C4-2B (cell line): ENCODE measurements around the gene CLTCL1.

Experiments
- H3K27ac ChIP-seq: fragments of 450-650 bp; 2 replicates; pipeline ENCODE4 v1.5.1; 2017
- CTCF ChIP-seq: fragments of 450-650 bp; conservative IDR thresholded peaks from 2 replicates; pipeline ENCODE4 v1.5.1; 2017; ENCODE audit warnings: mild to moderate bottlenecking
- ZFX ChIP-seq: fragments of 450-650 bp; IDR thresholded peaks from 2 replicates; pipeline ENCODE4 v1.6.1; 2017

Gene CLTCL1

GRCh38 chr22:19239464-19239863 lies 52.1 kb downstream of the CLTCL1 start:
- no peak overlapping the region for H3K27ac ChIP-seq
- TF ChIP-seq CTCF (no peak), ZFX (no peak)

GRCh38 chr22:19238900-19239299 lies 52.6 kb downstream of the CLTCL1 start:
- H3K27ac ChIP-seq = no peak overlapping the region
- TF ChIP-seq CTCF (no peak), ZFX (no peak)

- TF ChIP-seq ZFX (no peak), CTCF (no peak)
- no peak overlapping the region for H3K27ac ChIP-seq
Measured at GRCh38 chr22:19235874-19236273, 55.6 kb downstream of the CLTCL1 start.

GRCh38 chr22:19234126-19234896 lies 57.2 kb downstream of the CLTCL1 start:
- TF ChIP-seq CTCF = no peak
- no peak for TF ChIP-seq ZFX

GRCh38 chr22:19233189-19233661 lies 58.3 kb downstream of the CLTCL1 start:
- H3K27ac ChIP-seq = no peak overlapping the region
- TF ChIP-seq ZFX (no peak), CTCF (no peak)

More at GRCh38 chr22:19234126-19234896, 57.2 kb downstream of the CLTCL1 start:
- no peak overlapping the region for H3K27ac ChIP-seq

- no peak for TF ChIP-seq ZFX
- no peak for TF ChIP-seq CTCF
- peak overlapping the region; percentile 25; the same call in 1 of the 2 replicates for H3K27ac ChIP-seq
Measured at GRCh38 chr22:19232623-19233022, 58.9 kb downstream of the CLTCL1 start.

- H3K27ac ChIP-seq = peak overlapping the region; percentile 25; the same call in 1 of the 2 replicates
- TF ChIP-seq ZFX (no peak), CTCF (no peak)
Measured at GRCh38 chr22:19231986-19232385, 59.5 kb downstream of the CLTCL1 start.
